Myocyte (in vitro differentiated cells): ENCODE results near the gene TRMT112. TPM values are rescaled to one million over a fixed set of nuclear protein-coding genes. Genes with fewer than 3 reads are reported as not detected.

Source experiments
- DNase-seq: peaks from one replicate; pipeline ENCODE4 v3.0.0-alpha.2; 2012; ENCODE audit warnings: low read depth
- polyA plus RNA-seq: library from polyadenylated mRNA; unstranded; fragments of >200 nt; gene quantifications from one replicate; pipeline ENCODE4 v1.2.1, GENCODE V29; 2012; ENCODE audit warnings: missing spikeins
- total RNA-seq: library from RNA; depleted of rRNA; stranded (reverse); fragments of >200 nt; gene quantifications from 2 replicates; pipeline ENCODE4 v1.2.3, GENCODE V29; 2014

The TRMT112 gene
- 224 and 231 TPM in 2 replicates for total RNA-seq
- 324 TPM for polyA plus RNA-seq

GRCh38 chr11:64317325-64317960, at the start of gene TRMT112:
TSS of gene TRMT112 (minus strand) at chr11:64317559. CDS start at chr11:64317526, 33 bp downstream.
- DNase-seq: peak; percentile 99

GRCh38 chr11:64366751-64367150, 49.4 kb upstream of the TRMT112 start:
- DNase-seq: no peak

- DNase-seq: peak; percentile 51
Observed at GRCh38 chr11:64364911-64365310, 47.6 kb upstream of the TRMT112 start.

DNA sequence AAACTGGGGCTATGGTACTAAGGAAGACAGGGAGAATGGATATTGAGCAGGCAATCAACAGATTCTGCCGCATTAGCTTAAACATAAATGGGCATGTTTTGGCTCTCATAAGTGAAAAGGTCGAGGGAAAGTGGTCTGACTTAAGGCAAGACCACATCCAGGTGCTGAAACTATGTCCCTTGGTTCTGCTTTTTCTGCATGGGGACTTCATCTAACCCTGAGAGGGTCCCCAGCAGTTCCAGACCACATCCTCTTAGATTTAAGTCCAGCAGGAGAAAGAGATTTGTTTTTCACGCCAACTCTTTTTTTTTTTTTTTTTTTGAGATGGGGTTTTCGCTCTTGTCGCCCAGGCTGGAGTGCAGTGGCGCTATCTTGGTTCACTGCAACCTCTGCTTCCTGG, 47.1 kb upstream of the TRMT112 start:
- no peak for DNase-seq

GRCh38 chr11:64362339-64362738, 45.0 kb upstream of the TRMT112 start:
- no peak for DNase-seq

- no peak for DNase-seq
Observed at GRCh38 chr11:64361659-64362058, 44.3 kb upstream of the TRMT112 start.

- DNase-seq: no peak
Observed at GRCh38 chr11:64360448-64360921, 43.1 kb upstream of the TRMT112 start.

DNA sequence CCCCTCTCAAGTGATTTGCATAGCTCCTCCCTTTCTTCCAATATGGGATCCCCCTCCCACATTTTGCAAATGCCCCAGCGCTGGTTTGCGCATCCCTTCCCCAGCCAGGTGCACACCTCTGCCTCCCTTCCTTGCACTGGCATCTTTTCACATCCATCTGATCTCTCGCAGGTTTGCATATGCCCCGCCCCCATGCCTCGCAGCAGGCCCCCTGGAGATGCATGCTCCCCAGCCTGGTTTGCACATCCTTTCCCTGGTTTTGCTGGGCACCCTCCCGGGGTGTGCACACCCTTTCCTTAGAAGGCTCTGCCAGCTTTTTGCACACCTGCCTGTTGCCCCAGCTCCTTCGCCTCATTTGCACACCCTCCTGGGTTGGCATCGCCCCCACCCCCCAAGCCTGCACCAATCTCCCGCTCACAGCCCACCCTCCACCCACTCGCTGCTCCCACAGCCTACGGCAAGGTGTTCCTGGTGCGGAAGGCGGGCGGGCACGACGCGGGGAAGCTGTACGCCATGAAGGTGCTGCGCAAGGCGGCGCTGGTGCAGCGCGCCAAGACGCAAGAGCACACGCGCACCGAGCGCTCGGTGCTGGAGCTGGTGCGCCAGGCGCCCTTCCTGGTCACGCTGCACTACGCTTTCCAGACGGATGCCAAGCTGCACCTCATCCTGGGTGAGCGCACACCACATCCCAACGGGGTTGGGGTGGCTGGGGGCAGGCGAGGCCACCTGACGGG, 42.5 kb upstream of the TRMT112 start:
- no peak for DNase-seq

DNA sequence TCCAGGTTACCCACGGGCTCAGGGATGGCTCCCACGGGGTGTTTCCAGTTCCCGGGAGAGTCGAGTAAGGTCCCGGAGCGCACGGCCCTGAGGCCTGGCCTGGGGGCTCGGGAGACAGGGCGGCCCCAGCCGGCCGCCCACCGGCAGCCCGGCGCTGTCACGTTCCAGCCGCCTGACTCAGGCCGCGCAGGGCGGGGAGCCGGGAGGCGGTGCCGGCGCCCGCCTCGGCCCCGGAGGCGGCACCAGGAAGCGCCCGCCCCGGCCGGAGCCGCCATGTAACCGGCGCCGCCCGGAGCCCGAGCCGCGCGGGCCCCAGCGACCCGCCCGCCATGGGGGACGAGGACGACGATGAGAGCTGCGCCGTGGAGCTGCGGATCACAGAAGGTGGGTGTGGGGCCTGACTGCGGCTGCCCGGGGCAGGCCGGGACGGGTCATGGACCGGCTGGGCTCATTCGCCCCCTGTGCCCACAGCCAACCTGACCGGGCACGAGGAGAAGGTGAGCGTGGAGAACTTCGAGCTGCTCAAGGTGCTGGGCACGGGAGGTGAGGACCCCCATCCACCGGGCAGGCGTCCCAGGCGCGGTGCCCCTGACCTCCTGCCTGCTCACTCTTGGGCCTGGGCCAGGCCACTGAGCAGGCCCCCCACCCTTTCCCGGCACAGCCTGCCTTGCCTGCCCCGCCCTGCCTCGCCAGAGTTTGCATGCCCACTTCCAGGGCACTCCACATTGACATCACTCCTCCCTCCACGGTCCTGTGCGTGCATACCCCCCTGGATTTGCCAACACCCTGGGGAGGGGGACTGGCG, 41.8 kb upstream of the TRMT112 start, which contains the start of gene RPS6KA4:
RPS6KA4 (plus strand) TSS at position 256 of the 805 bp plus-strand sequence; CDS start at position 330, 74 bp downstream.
- DNase-seq: peak; percentile 74

DNA sequence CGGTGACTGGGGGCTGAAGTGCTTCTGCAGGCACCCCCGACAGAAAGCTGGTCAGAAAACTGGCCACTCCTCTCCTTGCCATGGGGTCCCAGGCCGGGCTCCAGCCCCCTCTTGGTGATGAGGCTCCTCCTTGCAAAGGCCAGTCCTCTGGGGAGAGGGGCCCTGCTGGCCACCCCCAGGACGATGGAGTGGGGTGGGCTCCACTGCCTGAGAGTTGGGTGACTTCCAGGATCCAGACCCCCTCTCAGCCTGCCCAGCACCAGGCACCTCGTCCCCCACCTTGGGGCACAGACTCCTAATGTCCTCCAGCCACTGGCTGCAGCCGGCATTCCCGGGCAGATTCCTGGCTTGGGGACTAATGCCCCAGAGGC, 41.2 kb upstream of the TRMT112 start:
- DNase-seq: no peak

DNA sequence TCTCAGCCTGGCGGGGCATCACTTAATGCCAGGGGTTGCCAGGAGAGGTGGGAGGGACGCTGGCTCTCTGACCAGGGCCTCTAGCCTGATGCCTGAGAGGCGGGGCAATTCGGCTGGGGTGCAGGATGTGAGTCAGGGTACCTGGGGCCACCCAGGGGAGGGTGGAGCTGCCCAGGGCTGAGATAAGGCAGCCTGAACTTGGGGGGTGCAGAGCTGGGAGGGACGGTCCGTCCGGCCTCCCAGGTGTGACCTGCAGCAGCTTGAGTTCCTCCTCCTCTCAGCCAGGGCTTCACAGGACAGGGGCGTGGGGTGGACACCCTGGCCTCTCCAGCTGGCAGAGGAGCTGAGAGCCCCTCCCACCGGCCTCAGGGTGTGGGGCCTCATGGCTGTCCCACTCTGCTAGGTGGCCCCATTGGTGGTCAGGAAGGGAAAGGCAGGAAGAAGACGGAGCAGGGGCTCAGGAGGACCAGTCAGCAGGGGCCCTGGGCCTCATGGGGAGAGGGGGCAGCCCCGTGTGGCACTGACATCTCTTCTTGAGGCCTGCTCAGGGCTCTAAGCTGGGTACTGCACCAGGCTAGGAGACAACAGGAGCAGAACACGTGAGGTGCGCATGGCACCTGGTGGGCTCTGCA, 40.7 kb upstream of the TRMT112 start:
- no peak for DNase-seq

DNA sequence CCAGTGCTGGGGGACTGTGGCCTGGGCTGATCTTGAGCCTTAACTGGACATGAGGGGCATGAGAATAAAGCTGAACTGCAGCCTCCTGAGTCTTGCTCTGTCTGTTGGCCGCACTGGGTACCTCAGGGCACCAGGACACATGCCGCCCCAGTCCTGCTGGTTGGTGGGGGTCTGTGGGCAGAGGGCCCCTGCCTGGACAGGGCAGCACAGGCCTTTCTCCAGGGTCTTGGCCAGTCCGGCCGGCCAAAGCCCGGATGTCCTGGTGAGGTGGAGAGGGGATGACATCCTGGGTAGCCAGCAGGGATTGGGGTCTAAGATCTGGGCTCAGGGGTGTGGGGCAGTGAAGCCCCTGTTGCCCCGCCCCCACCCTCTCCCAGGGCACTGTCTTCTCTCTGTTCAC, 40.1 kb upstream of the TRMT112 start:
- DNase-seq: no peak

GRCh38 chr11:64356498-64357411, 39.4 kb upstream of the TRMT112 start:
- peak; percentile 23 for DNase-seq

GRCh38 chr11:64355078-64355940, 38.0 kb upstream of the TRMT112 start:
- peak; percentile 85 for DNase-seq

DNA sequence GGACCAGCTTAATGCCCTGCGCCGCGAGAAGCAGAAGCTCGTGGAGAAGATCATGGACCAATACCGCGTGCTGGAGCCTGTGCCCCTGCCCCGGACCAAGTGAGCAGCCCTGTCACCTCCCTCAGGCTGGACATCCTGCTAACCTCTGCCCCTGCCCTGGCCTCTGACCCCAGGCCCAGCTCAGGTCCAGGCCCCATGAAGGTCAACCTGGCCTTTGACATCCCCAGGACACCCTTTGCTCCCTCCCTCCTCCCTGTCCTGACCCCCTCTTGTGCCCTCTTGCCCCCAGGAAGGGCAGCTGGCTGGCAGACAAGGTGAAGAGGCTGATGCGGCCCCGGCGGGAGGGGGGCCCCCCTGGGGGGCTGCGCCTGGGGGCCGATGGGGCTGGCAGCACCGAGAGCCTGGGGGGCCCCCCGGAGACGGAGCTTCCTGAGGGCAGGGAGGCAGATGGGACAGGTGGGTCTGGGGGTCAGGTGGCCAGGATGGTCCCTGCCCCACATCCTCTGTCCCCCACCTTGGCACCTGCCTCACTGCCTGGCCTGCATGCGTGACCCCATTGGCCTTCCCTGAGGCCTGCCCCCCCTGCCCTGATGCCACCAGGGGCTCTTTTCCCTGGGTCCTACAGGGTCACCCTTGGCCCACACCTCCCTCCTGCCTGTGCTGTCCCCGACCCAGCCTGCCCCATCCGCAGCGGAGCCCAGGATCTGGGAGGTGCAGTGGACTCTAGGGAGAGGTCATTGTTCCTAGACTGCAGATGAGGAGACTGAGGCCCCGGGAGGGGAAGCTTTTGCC, 36.6 kb upstream of the TRMT112 start:
- no peak for DNase-seq

DNA sequence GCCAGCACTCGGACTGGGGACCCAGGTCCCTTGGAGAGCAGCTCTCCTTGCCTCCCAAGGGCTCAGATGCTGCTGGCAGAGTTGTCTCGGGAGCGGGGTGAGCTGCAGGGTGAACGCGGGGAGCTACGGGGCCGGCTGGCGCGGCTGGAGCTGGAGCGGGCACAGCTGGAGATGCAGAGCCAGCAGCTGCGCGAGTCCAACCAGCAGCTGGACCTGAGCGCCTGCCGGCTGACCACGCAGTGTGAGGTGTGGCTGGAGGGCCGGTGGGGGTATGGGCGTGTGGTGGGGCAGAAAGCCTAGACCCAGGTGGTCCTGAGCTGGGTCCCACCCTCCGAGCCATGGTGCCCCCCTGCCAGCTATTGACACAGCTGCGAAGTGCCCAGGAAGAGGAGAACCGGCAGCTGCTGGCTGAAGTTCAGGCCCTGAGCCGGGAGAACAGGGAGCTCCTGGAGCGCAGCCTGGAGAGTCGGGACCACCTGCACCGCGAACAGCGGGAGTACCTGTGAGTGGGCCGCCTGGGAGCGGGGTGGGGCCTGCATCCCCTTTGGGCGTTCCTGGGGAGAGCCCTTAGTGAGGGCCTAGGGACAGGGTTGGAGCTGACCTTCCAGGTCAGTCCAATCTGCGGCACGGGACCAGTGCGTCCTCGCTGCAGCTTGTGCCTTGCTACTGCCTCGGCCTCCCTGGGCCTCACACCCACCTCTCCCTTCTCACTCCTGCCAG, 35.8 kb upstream of the TRMT112 start:
- peak; percentile 49 for DNase-seq

- DNase-seq: peak; percentile 74
Observed at GRCh38 chr11:64352099-64352994, 35.0 kb upstream of the TRMT112 start.
